PFSK-1 (cell line): ENCODE results near the gene TOM1L2.

Experiments
- POLR2AphosphoS5 ChIP-seq: IDR thresholded peaks from 2 replicates; pipeline ENCODE4 v1.6.1; 2012; ENCODE audit warnings: low read depth, mild to moderate bottlenecking, control low read depth, low read length, moderate library complexity
- REST ChIP-seq, 2 experiments: IDR thresholded peaks; 2 replicates each; pipeline versions ENCODE4 v1.6.1 to v1.8.0; 2011 to 2012; ENCODE audit warnings: low read depth in 2 of 2, low read length in 2 of 2, control low read depth in 1 of 2, inconsistent platforms in 1 of 2, mild to moderate bottlenecking in 1 of 2, moderate library complexity in 1 of 2; ENCODE audit not compliant: insufficient read depth in 1 of 2

GRCh38 chr17:17893801-17894644, 78.2 kb downstream of the TOM1L2 start:
- TF ChIP-seq POLR2AphosphoS5, result no peak
- TF ChIP-seq REST (IDR thresholded peaks at IDR 0.05; ENCODE audit: insufficient read depth in 1 of 2, low read depth in 2 of 2, low read length in 2 of 2), result no peak
